RPMI7951 (cell line): ENCODE data around the gene SEC22C. TPM values are rescaled to one million over a fixed set of nuclear protein-coding genes. Genes with fewer than 3 reads are reported as not detected.
A peak's percentile ranks its signal among the peaks of the same experiment; 100 is the strongest.
"Not testable (repeated sequence)": the region's sequence is repeated elsewhere in the genome, so short reads cannot be mapped to it uniquely, and the experiment has no call there.

Experiments
- DNase-seq: peaks from one replicate; pipeline ENCODE4 v3.0.0-alpha.2; 2012; ENCODE audit warnings: low read depth
- total RNA-seq: library from RNA; depleted of rRNA; stranded (reverse); fragments of >200 nt; shearing (Covaris generic); gene quantifications from 2 replicates; pipeline ENCODE4 v1.2.3, GENCODE V29; 2014; rRNA removed

Gene SEC22C, protein sequence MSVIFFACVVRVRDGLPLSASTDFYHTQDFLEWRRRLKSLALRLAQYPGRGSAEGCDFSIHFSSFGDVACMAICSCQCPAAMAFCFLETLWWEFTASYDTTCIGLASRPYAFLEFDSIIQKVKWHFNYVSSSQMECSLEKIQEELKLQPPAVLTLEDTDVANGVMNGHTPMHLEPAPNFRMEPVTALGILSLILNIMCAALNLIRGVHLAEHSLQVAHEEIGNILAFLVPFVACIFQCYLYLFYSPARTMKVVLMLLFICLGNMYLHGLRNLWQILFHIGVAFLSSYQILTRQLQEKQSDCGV
- 100 and 113 TPM in 2 replicates for total RNA-seq

DNA sequence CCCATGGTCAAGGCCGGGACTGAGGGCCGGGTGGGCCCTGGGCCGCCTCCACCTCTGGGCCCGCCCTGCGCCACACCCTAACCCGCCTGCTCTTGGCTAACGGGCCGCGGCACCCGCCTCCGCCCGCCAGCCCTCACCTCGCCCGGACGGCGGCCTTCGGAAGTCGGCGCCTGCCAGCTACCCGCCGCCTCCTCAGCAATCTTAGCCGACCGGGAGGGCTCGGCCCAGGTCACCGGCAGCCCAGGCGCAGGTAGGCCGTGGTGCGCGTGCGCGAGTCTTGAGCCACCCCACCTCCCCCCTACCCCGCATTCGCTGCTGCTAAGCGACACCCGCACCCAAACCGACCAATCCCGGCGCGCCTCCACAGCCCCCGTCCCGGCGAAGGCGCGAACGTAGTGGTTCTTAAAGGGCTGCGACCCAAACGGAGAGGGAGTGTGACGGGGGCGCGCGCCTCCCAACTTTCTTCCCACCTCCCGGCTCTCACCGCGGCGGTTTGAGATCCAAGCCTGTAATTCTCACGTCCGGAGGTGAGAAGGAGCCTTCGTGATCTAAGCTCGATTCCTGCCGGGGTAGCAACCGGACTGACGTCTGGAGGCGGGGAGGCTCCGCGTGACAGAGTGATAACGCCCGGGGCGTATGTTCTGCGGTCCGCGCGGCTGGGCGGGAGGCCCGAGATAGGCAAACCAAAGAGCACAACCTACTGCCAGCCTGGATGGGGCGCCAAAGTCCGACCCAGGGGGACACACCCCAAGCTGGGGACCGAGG, at the start of gene SEC22C:
Gene SEC22C, minus strand, starts transcription at position 259 of the 765 bp plus-strand sequence. CDS start 12,921 bp downstream, outside the sequence.
- DNase-seq, result peak; percentile 94

DNA sequence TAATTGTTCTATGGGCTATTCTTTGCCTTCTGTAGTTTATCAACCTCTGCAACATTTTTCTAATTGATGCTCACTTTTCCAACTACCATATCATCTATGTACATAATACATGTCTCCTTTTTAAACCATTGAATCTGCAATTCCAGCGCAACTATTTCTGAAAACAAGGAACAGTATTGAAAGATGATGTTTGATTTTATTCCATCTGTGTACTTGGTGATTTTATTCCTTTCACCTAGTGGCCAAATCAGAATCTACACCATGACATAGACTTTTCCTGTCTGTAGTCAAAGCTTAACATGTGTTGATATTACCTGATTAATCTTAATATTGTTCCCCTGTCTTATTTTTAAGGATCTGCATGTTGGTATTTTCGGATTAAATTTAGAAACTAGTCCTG, 31.7 kb upstream of the SEC22C start:
- peak; percentile 10 for DNase-seq

GRCh38 chr3:42612928-42613327, 31.2 kb upstream of the SEC22C start:
- DNase-seq, result no peak

GRCh38 chr3:42612217-42612616, 30.4 kb upstream of the SEC22C start:
- no peak for DNase-seq

GRCh38 chr3:42610976-42611375, 29.2 kb upstream of the SEC22C start:
- DNase-seq, result no peak

- peak; percentile 72 for DNase-seq
Measured at GRCh38 chr3:42608581-42608980, 26.8 kb upstream of the SEC22C start.

DNA sequence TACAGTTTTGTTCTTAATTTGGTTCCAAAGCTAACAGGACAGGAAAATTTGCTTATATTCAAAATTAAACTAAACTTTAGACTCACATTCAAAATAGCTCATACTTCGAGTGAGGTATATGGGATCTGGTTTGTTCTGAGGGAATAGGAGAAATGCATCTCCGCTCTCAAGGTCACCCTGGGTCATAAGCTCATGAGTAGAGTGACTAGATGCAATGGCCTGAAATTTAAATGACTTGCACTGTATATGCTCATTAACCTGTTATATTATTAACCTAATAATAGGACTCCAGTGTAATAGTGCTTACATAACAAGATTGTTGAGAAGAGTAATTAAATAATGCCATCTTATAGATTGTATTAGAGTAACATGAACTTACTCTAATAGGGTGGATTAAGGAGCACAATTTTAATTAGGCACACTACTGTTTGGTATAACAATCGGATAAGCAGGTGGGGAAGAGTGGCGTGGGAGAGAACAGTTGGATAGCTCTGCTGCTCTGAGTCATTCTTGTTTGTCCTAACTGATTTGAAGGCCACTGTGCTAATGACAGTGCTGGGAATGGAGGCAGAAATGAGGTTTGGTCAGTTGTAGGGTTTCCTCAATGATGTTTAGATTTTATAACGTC, 23.9 kb upstream of the SEC22C start:
- no peak for DNase-seq

DNA sequence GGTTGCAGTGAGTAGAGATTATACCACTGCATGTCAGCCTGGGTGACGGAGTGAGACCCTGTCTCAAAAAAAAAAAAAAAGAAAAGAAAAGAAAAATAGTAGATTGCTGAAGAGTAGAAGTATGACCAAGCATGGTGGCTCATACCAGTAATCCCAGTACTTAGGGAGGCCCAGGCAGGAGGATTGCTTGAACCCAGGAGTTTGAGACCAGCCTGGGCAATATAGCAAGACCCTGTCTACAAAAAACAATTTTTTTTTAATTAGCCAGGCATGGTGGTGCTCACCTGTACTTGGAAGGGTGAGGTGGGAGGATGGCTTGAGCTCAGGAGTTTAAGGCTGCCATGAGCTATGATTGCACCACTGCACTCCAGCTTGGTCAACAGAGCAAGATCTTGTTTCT, 21.2 kb upstream of the SEC22C start:
- DNase-seq, result no peak

GRCh38 chr3:42601896-42602581, 20.3 kb upstream of the SEC22C start:
- DNase-seq, result peak; percentile 23

GRCh38 chr3:42600958-42601675, 19.4 kb upstream of the SEC22C start:
- DNase-seq, result peak; percentile 81

DNA sequence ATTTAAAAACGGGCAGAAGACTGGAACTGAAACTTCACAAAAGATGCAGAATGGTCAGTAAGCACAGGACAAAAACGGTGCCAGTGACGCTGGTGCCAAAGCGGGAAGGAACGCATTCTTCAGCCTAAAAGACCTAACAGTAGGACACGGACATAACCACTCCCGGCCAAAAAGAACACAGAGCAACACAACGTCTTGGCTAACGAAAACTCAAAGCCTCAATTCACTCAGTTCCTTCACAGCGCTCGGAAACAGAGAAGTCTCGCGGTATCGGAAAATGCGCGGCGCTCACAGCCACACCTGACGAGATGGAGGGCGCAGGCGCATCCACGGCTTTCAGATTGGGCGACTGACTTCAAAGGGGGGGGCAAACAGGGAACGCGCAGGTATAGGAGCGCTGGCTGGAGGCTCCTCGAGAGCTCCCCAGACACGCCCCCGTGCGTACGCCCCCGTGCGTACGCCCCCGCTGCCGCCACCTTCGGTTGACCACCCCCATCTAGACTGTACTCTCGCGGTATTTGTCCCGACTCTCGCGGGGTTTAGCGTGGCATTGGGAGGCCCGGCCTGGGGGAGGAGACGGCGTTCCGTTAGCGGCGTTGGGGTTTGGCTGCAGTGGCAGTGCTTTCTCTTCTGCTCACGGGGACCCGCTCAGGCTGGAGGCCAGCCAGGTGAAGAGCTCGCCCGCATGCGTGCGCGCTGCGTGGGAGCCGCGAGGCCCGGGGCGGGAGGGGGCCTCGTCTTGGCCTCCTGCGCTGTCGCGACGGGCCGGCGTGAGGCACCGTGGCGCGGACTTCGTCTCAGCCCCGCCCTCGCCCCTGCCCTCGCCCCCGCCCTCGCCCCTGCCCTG, 18.6 kb upstream of the SEC22C start, which contains the start of gene NKTR:
Gene NKTR, plus strand, starts transcription at position 576 of the 847 bp plus-strand sequence. CDS start 321 bp downstream, outside the sequence.
- peak; percentile 98 for DNase-seq

DNA sequence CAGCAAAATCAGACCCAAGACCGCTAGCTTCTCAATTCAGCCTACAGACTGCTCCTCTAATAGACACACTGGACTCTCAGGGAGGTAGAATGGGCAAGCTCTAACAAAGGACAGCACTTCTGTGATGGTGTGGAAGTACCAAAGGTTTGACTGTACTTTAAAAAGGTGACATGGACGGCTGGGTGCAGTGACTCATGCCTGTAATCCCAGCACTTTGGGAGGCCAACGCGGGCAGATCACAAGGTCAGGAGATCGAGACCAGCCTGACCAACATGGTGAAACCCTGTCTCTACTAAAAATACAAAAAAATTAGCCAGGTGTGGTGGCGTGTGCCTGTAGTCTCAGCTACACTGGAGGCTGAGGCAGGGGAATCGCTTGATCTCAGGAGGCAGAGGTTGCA, 15.3 kb upstream of the SEC22C start:
- DNase-seq, result not testable (repeated sequence)

- no peak for DNase-seq
Measured at GRCh38 chr3:42595682-42596081, 13.9 kb upstream of the SEC22C start.

- no peak for DNase-seq
Measured at GRCh38 chr3:42593635-42594034, 11.9 kb upstream of the SEC22C start.

GRCh38 chr3:42591811-42592210, 10.0 kb upstream of the SEC22C start:
- DNase-seq, result no peak

DNA sequence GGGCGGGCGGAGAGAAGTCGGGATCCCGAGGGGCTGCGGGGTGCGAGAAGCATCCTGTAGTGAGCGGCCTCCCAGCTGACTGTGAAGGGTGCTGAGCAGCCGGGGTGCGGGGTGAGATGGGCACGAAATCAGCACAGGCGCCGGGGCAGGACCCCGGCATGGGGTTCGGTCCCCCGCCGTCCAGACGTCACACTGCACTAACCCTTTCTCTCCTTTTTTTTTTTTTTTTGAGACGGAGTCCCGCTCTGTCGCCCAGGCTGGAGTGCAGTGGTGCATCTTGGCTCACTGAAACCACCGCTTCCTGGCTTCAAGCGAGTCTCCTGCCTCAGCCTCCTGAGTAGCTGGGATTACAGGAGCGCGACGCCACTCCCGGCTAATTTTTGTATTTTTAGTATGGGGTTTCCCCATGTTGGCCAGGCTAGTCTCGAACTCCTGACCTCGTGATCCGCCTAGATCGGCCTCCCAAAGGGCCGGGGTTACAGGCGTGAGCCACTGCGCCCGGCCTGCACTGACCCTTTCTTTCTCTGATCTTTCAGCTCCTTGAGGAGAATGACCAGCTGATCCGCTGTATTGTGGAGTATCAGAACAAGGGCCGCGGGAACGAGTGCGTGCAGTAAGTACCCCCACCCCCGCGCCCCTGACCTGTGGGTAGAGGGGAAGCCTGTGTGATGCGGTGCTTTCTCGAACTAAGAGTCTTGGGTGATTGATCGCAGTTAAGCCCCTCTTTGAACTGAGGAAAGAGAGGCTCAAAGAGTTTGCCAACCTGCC, 9.4 kb upstream of the SEC22C start:
- peak; percentile 23 for DNase-seq

DNA sequence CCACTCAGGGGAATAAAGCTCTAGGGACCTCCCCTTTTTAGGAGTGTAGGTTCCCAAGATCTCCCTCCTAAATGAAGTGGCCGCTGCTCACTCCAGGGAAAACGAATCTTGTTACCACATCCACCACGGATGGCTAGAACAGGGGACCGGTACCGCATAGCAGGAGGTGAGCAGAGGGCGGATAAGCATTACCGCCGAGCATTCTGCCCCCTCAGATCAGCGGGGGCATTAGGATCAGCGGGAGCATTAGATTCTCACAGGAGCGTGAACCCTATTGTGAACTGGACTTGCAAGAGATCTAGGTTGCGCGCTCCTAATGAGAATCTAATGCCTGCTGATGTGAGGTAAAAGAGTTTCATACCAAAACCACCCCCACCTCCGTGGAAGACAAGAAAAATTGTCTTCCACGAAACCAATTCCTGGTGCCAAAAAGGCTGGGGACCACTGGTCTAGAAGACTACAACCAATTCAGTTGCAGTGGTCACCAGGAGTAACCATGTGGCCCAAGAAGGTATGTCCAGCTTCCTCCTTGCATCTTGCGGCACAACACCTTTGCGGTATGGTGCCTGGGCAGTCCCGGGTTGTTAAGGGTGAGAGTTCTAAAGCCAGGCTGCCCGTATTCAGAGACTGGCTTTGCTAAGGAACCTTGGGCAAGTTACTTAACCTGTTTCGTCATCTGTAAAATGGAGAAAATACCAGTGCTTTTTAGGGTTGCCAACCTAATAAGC, 7.8 kb upstream of the SEC22C start:
- no peak for DNase-seq

- DNase-seq, result no peak
Measured at GRCh38 chr3:42588625-42589024, 6.9 kb upstream of the SEC22C start.
